ENCODE measurements around the gene OSBPL10.

GRCh38 chr3:31732548-31732947 is 248.5 kb downstream of the OSBPL10 start:
- TF ChIP-seq CTCF (IDR thresholded peaks at IDR 0.05) (no peak), POLR2A (IDR thresholded peaks at IDR 0.05) (no peak)
